Stimulated activated CD4-positive, alpha-beta T cell treated with anti-CD3 and anti-CD28 coated beads, Interleukin-4, amount 100 ng/mL, for 1 hour (primary cell): ENCODE data around the gene GRM4.
A peak's percentile ranks its signal among the peaks of the same experiment; 100 is the strongest.

Source experiments
- DNase-seq: peaks from one replicate; pipeline ENCODE4 v3.0.0-alpha.2; 2020

Gene GRM4

DNA sequence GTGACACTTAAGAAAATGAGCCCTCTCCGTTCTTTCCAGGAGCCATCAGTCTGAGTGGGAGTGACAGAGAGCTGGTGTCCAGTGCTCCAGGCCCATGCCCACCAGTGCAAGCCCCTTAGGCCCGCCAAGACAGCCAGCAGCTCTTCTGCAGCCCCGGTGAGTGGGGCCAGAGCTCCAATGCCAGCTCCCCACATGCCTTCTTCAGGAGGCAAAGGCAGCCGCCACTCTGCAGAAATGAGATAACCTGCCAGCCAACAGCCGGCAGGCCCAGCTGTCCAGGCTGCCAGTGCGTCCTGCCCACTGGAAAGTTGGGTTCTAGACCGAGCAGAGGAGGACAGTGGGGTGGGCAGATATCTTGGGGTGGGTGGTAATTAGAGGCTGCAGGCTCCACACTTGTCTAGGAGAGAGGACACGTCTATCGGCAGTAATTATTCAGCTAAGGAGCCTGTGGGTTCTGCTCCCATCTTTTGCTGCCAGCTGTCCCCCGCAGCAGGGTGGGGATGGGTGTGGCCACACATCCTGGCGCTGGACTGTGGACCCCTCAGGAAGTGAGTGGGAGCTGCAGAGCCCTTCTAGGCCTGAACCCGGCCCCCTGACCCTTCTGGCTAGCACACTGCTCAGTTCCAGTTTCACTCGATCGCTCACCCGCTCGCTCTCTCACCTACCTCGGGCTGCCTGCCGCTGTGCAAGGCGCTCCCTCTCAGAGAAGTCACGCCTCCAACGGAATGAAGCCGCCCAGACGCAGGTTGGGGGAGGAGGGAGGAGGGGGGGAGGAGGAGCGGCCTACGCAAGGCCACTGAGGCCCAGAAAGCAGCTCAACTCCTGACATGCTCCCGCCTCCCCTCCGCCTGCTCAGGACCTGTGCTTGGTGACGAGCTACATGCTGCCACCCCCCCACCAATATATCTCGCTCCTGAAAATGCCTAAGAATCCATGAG, 3.6 kb downstream of the GRM4 start:
- DNase-seq = no peak

DNA sequence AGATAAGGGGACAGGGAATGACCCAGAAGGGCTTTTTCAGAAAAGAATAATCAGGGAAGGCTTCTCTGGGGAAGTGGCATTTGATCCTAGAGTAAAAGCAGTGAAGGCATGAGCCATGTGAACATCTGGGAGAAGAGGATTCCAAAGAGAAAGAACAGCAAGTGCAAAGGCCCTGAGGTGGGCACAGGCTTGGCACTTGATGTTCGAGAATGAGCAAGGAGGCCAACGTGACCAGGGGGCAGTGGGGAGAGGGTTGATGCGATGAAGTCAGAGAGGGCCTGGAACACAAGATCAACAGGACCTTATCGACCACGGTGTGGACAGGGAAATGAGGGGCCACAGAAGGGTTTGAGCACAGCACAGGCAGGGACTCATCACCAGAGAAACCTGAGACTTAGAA, 5.8 kb downstream of the GRM4 start:
- no peak for DNase-seq

DNA sequence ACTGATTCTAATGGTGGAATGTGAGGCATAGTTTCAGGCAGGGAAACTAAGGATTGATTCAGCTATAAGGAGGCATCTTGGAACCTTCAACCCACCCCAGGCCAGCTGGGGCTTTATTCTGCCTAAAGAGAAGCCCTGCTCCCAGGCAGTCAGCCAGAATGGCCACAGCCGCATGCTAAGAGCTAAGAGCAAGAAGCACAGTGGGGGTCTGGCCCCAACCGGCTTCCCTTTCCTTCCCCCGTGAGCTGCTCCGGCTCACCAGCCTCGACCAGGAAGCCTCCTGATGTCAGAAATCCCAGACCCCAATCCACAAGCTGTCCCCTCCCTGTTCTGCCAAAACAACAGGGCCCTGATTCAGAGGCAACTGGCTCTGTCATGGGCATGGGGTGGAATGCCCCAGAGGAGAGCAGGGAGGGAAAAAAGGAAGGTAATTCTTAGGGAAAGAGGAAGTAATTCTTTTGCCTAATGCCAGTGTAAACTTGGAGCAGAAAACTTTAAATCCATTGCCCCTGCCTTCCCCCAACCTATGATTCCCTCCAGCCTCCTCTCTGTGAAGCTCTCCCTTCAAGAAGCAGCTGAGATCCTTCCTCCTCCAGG, 6.9 kb downstream of the GRM4 start:
- DNase-seq = no peak

DNA sequence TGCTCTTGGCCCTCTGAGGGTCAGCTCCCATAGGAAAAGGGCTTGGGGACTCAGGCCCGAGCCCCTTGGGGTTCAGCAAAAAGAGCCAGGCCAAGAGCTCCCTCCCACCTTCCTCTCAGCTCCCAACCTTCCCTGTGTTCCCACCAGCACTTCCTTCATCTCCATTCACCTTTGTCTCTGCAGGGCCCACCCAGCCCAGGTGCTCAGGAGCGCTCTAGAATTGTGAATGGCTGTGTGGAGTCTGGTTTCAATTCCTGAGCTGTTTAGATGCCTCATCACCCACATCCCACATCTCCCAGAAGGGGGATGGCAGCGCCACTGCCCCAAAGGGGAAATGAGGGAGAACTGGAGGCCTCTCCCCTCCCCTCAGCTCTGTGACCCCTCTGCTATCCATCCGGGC, 7.7 kb downstream of the GRM4 start:
- no peak for DNase-seq

DNA sequence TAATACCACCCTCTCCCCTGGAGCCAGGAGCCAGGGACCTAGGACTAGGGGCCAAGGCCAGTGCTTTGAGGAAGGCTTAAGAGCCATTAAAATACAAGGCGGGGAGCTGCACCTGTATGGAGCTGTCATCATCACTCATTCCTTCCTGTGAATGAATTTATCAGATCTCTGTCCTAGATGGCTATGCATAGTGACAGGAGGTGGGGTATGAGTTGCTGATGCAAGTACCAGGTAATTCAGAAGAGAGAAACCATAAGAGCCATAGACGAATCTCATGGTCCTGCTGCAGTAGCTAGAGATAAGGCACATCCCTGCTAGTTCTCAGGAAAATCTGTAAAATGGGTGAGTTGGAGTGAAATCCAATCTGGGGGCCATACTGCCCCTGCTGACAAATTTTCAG, 10.3 kb downstream of the GRM4 start:
- DNase-seq = no peak

DNA sequence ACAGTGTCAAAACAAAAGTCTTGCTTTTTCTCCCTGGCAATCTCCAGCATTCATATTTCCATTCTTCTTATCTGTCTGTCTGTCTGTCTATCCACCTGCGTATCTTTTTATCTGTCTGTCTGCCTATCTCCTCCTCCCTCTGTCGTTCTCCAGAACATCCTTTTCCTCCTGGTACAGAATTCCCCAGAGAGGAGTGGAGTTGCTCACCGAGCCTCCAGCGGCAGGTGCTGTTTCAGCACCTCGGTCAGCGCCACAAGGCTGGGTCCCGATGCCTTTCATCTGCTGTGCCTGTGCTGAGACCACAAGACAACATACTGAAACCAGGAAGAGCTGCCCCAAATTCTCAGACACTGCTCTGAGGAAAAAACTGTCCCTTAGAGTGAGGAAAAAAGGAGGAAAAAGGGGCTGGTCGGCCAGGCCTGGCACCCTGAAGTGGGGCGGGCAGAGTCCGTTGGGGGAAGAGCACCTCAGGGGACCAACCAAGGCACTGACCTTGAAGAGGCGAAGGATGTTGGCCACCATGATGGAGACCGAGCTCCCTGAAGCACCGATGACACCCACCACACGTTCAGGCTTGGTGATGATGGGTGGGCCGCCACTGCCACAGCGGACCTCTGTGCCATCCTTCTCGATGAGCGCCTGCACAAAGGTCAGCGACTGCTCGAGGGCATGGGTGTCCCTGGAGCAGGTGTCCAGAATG, 13.3 kb downstream of the GRM4 start:
- DNase-seq = peak; percentile 41

DNA sequence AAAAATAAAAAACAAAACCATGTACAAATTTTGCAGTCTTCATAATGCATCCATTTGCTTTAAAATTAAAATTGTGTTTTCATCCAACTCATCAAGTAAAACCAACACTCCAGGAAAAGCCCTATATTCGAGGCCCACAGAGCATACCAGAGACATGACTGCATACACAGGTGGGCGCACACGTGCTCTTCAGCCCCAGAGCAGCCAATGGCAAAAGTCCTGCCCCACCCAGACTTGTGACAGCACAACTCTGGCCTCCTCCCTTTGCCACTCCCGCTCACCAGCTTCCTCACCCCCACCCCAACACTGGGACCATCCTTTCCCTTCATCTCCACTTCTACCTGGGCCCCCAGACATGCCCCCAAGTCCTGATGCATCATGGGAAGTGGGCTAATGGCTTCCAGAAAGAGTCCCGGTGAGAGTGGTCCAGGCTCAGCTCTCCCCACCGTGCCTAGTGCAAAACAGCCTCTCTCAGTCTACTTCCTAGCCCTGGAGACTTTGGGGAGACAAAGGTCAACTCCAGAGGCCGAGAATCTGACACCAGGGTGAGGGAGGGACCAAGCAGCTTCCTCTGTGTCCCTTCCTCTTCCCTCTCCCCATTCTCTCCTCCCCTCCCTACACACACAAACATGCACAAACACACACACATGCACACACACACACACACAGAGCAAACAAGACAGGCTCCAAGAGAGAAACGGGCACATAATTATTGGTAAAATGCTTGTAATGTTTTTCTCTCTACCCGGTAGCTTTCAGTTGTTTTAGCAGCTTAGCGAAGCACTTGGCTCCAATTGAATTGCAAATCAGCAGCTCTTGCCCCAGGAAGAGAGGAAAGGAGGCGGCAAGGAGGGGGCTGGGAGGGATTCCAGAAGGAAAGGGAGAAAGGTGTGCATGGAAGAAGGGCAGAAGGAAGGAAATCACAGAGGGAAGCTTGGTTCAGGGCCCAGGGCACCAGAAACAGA, 14.3 kb downstream of the GRM4 start:
- no peak for DNase-seq

DNA sequence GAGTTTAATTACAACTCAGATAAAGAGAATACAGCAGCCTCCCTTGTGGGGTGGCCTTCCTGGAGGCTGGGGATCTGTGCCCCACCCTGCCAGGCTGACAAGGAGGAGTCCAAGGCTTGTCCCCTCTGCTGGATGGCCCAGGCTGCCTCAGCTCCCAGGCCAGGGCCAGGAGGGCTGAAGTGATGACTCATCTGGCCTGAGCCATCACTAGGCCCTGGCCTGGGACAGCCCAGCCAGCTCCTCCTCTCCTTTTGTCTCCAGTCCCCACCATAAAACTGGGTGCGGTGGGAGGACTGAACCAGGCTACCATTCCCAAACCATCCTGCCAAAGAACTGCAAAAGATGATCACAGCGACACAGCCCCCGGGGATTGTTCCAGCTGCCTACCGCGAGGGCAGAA, 15.0 kb downstream of the GRM4 start:
- DNase-seq = no peak

DNA sequence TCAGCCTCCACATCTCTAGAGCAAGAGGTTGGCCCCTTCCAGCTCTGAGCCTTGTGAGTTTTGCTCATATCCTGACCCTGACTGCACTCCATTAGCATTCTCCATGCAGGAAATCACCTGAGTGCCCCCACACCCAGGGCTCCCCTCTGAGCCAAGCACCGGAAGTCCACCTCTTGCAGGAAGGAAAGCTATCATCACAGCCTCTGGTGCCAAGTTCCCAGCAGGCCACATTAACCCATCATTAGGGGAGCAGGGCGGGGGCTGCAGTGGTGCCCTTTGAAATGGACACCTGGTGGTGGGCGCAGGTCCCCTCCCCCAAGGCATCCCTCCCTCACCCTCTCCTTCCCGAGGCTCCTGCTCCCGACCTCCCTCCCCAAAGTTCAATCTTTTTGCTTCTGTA, 16.1 kb downstream of the GRM4 start:
- no peak for DNase-seq

DNA sequence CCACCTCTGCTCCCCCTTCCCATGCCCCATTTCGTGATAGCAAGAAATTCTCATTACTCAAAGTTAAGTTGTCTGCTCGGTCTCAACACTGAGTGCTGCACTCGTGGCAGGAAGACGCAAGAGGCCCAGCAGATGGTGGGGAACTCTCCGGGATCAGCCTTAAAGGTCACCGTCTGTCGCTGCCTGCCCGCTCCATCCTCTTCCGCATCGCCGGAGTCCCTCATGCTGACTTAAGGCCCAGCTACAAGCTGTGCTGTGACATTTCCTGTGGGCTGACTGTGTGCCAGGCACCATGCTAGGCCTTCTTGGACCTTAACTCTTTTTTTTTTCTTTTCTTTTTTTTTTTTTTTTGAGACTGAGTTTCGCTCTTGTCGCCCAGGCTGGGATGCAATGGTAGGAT, 17.8 kb downstream of the GRM4 start:
- no peak for DNase-seq

DNA sequence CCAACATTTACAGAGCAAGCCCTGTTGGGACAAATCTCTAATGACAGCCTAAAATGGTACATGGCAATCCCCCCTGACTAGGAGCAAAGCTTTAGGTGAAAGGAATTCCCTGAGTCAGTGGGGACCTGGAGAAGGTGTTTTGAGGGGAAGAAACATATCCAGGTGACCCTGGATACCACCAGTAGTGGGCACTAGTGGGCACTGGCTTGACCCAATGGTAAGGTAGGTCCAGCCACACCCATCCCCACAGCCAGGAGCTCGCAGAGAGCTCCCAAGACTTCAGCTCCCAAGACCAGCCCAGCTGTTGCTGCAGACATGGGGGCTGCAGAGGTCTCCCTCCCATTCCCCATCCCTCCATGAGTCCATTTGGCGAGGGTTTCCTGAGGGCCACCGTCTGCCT, 19.5 kb downstream of the GRM4 start:
- no peak for DNase-seq

DNA sequence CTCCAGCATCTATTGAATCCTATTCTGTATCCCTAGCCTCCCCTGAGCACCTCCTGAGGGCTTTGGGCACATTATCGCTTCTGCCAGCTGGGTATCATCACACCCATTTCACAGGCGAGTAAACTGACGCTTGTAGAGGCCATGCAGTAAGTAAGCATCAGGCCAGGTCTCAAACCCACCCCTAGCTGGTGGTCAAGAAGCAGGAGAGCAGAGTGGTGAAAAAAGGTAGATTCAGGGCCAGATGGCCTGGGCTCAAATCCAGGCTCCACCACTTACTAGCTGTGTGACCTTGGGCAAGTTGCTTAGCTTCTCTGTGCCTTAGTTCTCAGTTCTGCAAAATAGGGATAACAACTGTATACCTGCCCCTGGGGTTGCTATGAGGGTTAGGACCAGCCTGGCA, 19.9 kb downstream of the GRM4 start:
- no peak for DNase-seq

DNA sequence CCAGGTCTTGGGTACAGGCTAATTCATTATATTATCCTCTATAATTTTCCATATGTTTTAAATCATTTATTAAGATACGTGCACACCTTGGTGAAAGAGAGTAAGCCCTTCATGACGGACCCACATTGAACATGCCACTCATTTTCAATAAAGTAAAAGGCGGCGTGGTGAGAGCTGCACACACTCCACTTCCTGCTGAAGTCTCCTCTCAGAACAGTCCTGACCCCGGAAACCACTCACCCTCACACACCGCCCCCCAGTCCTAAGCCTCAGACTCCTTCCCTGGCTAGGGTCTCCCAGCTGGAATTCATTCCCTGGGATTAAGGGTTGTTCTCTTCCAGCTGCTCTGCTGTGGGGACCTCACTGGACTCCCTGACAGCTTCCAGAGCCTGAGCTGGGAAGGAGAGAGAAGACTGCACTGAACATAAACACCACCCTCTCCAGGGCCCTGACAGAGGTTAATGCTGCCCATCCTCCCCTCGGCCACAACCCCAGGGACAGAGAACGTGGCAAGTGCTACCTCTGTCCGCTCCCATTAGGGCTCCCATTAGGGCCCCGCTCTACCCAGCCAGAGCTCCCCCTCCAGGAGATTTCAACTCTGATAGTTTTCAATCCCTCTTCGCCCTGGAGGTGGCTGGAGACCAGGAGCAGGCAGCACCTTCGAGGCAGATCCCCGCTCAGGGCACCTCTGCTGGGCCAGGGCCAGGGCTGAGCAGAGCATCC, 24.8 kb downstream of the GRM4 start:
- DNase-seq = no peak

DNA sequence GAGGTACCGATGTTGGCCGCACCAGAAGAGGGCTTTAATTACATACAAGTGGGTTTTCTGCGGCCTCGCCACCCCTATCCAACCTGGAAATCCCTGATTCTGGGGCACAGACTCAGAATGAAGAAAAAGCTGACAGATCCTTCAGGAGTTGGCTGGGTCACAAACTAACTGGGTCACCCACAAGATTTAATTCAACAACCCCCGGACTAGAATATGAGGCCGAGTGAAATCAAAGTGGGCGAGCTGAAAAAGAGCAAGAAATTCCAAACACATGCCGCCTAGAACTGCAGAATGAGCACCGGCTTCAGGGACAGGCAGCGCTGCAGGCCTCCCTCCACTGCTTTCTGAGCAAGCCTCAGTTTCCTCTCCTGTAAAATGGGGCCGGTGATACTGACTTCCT, 30.0 kb downstream of the GRM4 start:
- no peak for DNase-seq

DNA sequence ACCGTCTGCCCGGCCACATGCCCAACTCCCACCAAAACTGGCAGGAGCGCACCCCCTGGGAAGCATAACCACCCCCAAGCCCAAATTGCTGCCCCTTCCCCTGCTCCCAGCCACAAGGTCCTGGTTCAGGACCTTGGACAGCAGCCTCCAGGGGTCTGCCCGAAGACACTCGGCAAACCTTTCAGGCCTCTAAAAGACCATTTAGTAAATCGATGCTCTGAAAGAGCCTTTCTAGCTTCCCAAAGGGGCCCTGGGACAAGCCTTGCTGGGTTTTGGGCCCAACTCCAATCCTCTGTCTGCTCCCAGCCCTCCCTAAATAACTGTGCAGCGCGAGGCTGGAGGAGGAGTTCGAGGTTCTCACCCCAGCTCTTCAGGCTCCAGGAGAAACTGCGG, 30.5 kb downstream of the GRM4 start:
- DNase-seq = peak; percentile 15

DNA sequence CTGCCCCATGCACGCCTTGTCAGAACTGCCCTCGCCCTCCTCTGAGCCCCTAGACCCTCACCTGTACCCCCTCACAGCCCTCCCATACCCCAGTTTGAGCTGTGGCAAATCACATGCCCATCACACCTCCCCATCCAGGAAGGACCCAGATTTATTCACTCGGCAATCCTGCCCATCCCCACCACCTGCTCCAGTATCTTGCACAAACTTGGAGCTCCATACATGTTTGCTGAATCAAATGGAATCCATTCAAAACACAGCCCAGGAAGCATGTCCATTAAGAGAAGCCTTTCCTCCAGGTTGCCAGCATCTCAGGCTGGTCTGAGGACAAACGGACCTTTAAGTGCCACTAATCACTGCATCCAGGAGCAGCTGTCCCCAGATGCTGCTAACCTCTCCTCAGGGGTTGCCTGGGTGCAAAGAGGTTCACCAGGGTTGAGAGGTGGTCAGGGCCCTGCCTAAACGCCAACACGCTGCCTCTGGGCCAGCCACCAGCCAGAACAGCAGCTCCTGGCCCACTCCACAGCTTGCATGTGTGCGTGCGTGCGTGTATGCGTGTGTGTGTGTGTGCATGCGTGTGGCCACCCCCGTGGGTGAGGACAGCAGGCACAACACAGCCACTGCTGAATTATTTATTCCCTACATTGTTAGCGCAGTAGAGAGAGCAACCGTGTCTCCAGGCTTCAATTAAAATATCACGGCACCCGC, 31.0 kb downstream of the GRM4 start:
- no peak for DNase-seq

DNA sequence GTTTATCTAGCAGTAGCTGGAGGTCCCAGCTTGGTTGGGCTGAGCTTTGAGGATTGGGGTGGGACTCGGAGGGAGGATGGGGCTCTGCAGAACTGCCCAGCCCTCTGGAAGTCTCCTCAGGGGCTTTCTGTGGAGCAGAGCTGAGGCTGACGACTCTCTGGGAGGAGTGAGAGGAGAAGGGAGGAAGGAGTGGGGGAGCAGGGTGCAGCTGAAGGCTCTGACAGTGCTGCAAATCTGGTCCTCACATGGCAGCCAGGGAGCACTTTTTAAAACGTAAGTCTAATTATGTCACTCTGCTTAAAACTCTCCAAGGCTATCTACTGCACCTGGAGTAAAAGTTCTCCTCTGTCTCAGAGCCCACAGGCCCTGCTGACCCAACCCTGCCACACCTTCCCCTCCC, 32.4 kb downstream of the GRM4 start:
- no peak for DNase-seq

DNA sequence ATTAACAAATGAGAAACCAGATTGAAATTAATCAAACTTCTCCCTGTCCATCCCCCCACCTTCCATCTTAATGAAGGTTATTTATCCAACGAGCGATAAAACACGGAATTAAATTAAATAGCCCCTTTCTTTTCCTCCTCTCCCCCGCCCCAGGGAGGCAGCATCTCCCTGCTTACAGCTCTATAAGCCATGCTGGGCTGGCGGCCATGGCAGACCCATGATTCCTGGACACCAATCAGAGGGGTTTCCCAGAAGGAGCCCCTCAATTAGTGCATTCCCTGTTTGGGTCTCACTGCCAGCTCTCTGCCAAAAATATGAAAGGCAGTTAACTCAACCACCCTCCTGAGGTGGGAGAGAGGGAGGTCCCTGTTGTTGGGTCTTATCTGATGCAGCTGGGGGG, 33.8 kb downstream of the GRM4 start:
- DNase-seq = no peak

DNA sequence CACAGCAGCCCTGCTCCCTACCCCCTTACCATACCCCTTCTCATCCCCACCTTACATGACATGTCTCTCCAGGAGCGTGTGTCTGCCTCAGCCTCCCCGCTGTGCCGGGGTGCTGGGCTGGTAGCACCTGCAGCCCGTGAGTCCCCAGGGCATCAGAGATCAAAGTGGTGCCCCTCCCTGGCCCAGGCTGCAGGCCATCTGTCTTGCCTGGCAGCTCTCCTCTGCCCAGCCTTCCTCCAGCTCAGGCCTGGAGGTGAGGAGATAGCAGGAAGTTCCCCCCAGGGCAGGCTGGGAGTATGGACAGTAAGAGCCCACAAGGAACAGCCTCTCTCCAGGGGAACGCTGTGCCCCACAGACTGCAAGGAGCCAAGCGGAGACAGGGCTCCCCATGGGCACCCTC, 35.3 kb downstream of the GRM4 start:
- DNase-seq = no peak

DNA sequence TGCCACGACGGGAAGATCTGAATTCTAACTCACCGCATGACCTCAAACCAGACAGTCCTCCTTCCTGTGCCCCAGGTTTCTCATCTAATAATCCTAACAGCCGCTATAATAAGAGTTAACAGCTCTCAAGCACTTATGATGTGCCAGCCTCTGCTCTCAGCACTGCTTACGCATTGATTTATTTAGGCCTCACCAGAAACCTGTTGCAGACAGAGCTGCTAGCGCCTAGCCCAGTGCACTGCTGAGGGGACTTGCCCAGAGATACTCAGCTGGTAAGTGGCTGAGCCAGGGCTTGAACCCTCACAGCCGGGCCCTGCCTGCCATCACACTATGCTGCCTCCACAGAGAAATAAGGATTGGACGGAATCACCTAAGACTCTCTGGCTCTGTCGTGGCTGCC, 37.7 kb downstream of the GRM4 start:
- DNase-seq = no peak

DNA sequence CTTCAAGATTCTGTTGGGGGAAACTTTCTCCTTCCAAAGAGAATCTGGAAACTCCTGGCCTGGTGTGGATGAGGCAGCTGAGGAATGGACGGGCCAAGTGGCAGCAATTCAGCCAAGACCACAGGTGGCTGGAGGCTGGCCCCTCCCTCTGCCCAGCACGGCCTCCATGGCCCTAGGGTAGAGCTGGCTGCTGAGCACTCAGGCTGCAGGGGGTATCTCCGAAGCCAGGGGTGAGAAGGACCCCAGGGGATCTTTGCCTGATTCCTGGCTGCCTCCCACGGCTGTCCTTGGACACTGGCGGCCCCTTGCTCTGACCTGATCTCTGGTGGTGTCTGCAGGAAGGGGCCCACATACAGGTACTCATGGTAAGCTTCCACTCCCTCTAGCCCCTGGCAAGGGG, 39.0 kb downstream of the GRM4 start:
- DNase-seq = no peak

DNA sequence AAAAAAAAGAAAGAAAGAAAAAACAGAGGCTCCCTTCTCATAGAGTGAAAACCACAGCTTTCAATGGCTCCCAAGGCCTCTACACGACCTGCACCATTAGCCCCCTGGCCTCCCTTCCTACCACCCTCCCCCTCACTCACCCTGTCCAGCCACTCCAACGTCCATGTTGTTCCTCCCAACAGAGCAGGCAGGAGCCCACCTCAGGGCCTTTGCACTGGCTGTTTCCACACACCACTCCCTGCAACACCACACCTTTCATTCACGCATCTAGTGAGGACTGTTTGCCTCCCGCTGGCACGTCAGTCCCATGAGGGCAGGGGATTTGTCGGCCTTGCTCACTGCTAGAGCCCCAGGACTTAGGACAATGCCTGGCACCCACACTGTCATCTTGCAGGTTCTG, 39.5 kb downstream of the GRM4 start:
- no peak for DNase-seq
